ENCODE measurements around the gene PDZD2. TPM values are rescaled to one million over a fixed set of nuclear protein-coding genes. Genes with fewer than 3 reads are reported as not detected.

PDZD2 gene
- total RNA-seq, 1 experiment from 2014 or later, result 2.2 TPM

DNA sequence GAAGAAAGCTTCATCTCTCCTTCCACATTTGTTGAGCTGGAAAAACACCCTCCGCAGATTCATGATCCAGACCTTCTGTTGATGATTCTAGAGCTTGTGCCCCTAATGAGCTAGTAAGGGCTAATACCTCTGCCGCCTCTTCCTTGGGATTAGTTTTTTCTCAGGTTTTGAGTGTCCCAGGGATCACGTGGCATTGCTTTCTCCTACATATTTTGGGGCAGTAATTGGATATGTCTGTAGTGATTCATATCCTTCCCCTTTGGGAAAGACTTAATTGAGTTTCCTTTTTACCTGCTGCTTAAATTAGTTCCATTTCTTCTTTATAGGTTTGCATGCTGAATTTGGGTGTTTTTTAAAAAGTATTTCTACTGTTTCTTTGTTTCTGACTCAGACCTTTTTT lies 391.3 kb downstream of the PDZD2 start:
- peaks cover 78% of the 10 kb centered on the region for H3K4me1 ChIP-seq (ENCODE audit: insufficient read depth, low read length, poor library complexity, severe bottlenecking)
- BruUV-seq (replicated peaks), result no TSS peak
- TF ChIP-seq EZH2 (IDR thresholded peaks at IDR 0.05; ENCODE audit: borderline replicate concordance, low read depth, low read length, poor library complexity, severe bottlenecking) (no peak), CTCF (conservative IDR thresholded peaks at IDR 0.05; ENCODE audit: low read depth, low read length) (no peak)
- no peaks in the 10 kb centered on the region for H3K36me3 ChIP-seq (ENCODE audit: insufficient read depth, low read length, poor library complexity, severe bottlenecking)
- ChIA-PET CTCF (no interaction called here), POLR2A (ENCODE audit: low non-redundant PET) (no interaction called here)
- no peak overlapping the region for H3K27ac ChIP-seq (ENCODE audit: low read depth, low read length, poor library complexity, severe bottlenecking)
- intact Hi-C loops (cut with micrococcal nuclease; ENCODE audit: unreplicated experiment), result no loop called here
- no peaks in the 10 kb centered on the region for H3K9me3 ChIP-seq (ENCODE audit: low read depth, low read length, poor library complexity, severe bottlenecking)
- no peak overlapping the region for H3K4me3 ChIP-seq (ENCODE audit: low read depth, low read length, poor library complexity, severe bottlenecking)
- no peaks in the 10 kb centered on the region for H3K27me3 ChIP-seq (replicated peaks; ENCODE audit: insufficient read depth, low read depth, low read length, poor library complexity)
- peak; percentile 70 for DNase-seq (ENCODE audit: low spot score)

GRCh38 chr5:32030686-32031085 lies 391.8 kb downstream of the PDZD2 start:
- POLR2A ChIA-PET (ENCODE audit: low non-redundant PET), result no interaction called here
- peak; percentile 32 for DNase-seq (ENCODE audit: low spot score)
- H3K27ac ChIP-seq (ENCODE audit: low read depth, low read length, poor library complexity, severe bottlenecking), result peak overlapping the region; percentile 10
- H3K4me3 ChIP-seq (ENCODE audit: low read depth, low read length, poor library complexity, severe bottlenecking), result no peak overlapping the region
- BruUV-seq (replicated peaks), result no TSS peak
- no peaks in the 10 kb centered on the region for H3K9me3 ChIP-seq (ENCODE audit: low read depth, low read length, poor library complexity, severe bottlenecking)
- H3K36me3 ChIP-seq (ENCODE audit: insufficient read depth, low read length, poor library complexity, severe bottlenecking), result no peaks in the 10 kb centered on the region
- TF ChIP-seq CTCF (conservative IDR thresholded peaks at IDR 0.05; ENCODE audit: low read depth, low read length) (no peak), EZH2 (IDR thresholded peaks at IDR 0.05; ENCODE audit: borderline replicate concordance, low read depth, low read length, poor library complexity, severe bottlenecking) (no peak)
- intact Hi-C loops (cut with micrococcal nuclease; ENCODE audit: unreplicated experiment), result no loop called here
- CTCF ChIA-PET, result no interaction called here
- no peaks in the 10 kb centered on the region for H3K27me3 ChIP-seq (replicated peaks; ENCODE audit: insufficient read depth, low read depth, low read length, poor library complexity)
- peaks cover 78% of the 10 kb centered on the region for H3K4me1 ChIP-seq (ENCODE audit: insufficient read depth, low read length, poor library complexity, severe bottlenecking)

DNA sequence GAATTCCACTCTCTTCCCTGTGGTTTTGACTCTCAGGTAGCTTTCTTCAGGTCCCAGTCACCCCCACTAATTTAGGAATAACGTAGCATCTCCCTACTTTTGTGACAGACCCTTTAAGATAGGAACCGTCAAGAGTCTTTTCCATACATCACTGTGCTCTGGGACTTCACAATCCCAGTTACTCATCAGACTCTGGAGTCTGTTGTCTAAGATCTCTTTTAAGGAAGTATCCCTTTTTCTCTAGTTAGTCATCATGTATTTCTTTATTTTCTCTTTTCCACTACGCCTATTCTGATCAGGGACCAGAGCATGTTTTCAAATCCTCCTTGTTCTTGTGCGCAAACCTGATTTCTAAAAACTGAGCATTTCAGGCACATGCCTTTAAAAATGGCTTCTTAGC lies 392.2 kb downstream of the PDZD2 start:
- CTCF ChIA-PET, result interaction anchor here (0.6 kb wide), 1 partner anchor 76 kb away, joined by 3 read pairs; no protein-coding TSS in a partner anchor

More for the DNA sequence above, 392.2 kb downstream of the PDZD2 start:
- intact Hi-C loops (cut with micrococcal nuclease; ENCODE audit: unreplicated experiment), result no loop called here
- H3K4me1 ChIP-seq (ENCODE audit: insufficient read depth, low read length, poor library complexity, severe bottlenecking), result peaks cover 78% of the 10 kb centered on the region
- no peak for DNase-seq (ENCODE audit: low spot score)
- H3K9me3 ChIP-seq (ENCODE audit: low read depth, low read length, poor library complexity, severe bottlenecking), result no peaks in the 10 kb centered on the region
- no peak for TF ChIP-seq EZH2 (IDR thresholded peaks at IDR 0.05; ENCODE audit: borderline replicate concordance, low read depth, low read length, poor library complexity, severe bottlenecking)
- no peak for TF ChIP-seq CTCF (conservative IDR thresholded peaks at IDR 0.05; ENCODE audit: low read depth, low read length)
- H3K27me3 ChIP-seq (replicated peaks; ENCODE audit: insufficient read depth, low read depth, low read length, poor library complexity), result no peaks in the 10 kb centered on the region
- no peaks in the 10 kb centered on the region for H3K36me3 ChIP-seq (ENCODE audit: insufficient read depth, low read length, poor library complexity, severe bottlenecking)
- H3K27ac ChIP-seq (ENCODE audit: low read depth, low read length, poor library complexity, severe bottlenecking), result peak overlapping the region; percentile 10
- no peak overlapping the region for H3K4me3 ChIP-seq (ENCODE audit: low read depth, low read length, poor library complexity, severe bottlenecking)
- no TSS peak for BruUV-seq (replicated peaks)
- POLR2A ChIA-PET (ENCODE audit: low non-redundant PET), result no interaction called here
